ENCODE results near the gene SERTAD1. TPM values are rescaled to one million over a fixed set of nuclear protein-coding genes. Genes with fewer than 3 reads are reported as not detected.
"Not testable (repeated sequence)": the region's sequence is repeated elsewhere in the genome, so short reads cannot be mapped to it uniquely, and the experiment has no call there.

Gene SERTAD1
- total RNA-seq, 1 donor from 2014 or later = 8.9 TPM

- DNase-seq (ENCODE audit: low spot score) = no peak
Observed at GRCh38 chr19:40422748-40423566, 2.8 kb downstream of the SERTAD1 start.

- no peak for DNase-seq (ENCODE audit: low spot score)
Observed at GRCh38 chr19:40421993-40422747, 3.6 kb downstream of the SERTAD1 start.

GRCh38 chr19:40420766-40421765 is 4.7 kb downstream of the SERTAD1 start:
- DNase-seq (ENCODE audit: low spot score) = peak; percentile 95

- no peak for DNase-seq (ENCODE audit: low spot score)
Observed at GRCh38 chr19:40420451-40420765, 5.4 kb downstream of the SERTAD1 start.

GRCh38 chr19:40419780-40420179 is 6.0 kb downstream of the SERTAD1 start:
- DNase-seq (ENCODE audit: low spot score) = no peak

DNA sequence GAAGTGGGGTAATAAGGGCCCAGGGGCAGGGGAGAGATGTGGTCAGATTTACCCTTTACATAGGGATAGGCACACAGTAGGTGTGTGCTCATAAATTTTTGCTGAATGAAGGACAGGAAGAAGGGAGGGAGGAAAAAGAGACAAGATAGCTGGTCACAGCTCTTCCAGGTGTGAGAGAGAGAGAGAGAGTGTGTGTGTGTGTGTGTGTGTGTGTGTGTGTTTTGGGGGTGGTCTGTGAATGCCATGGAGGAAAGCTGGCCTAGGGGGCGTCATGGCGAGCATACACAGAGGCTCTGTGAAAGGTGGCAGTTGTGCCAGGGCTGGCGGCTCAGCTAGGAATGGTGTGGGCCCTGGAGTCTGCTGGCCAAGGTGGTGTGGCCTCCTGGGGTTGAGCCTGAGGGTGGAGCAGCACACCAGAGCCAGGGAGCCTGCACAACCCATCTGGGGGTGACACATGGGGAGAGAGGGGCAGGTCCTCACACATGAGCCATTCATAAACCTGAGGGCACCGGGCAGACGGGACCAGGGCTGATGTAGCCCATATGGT is 6.7 kb downstream of the SERTAD1 start:
- DNase-seq (ENCODE audit: low spot score) = no peak

GRCh38 chr19:40418040-40418439 is 7.8 kb downstream of the SERTAD1 start:
- DNase-seq (ENCODE audit: low spot score) = no peak

- DNase-seq (ENCODE audit: low spot score) = no peak
Observed at GRCh38 chr19:40417643-40417981, 8.2 kb downstream of the SERTAD1 start.

GRCh38 chr19:40416918-40417642 is 8.7 kb downstream of the SERTAD1 start:
- DNase-seq (ENCODE audit: low spot score) = no peak

GRCh38 chr19:40415768-40416167 is 10.0 kb downstream of the SERTAD1 start:
- no peak for DNase-seq (ENCODE audit: low spot score)

DNA sequence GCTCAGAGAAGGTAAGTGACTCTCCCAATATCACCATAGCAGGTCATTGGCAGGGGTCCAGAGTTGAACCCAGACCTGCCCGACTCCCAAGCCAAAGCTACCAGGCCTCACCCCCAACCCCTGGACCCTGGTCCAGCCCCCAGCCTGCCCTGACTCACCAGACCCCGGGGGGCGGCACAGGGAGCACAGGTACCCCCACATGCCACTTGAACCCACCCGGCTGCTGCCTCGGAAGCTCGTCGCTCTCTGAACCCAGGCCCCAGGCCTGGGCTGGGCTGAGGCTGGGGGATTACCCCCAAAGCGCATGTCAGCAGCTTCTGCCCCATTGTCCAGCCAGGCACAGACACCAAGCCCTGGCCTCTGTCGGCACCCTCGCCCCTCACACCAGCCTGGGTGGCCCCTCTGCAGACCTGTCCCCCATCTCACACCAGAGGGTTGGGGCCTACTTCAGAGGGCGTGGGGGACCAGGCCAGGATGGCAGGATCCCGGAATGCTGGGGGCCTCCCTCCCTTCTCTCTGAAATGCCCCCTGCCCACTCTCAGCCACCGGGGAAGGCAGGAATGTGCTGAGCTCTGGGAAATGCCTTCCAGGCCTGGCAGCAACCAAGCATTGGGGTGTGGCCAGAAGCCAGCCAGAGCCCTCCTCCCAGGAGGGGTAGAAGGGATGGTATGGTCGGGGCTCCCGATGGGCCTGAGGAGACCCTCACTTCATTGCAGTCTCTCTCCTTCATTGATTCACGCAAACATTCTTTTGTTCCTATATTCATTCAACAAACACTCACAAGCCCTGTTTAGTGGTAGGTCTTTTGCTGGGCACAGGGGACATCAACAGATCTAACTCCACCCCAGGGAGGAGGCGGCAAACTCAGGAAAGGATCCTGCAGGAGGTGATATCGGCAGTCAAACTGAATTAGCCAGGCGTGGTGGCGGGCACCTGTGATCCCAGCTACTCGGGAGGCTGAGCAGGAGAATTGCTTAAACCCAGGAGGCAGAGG is 11.0 kb downstream of the SERTAD1 start:
- DNase-seq (ENCODE audit: low spot score) = no peak

DNA sequence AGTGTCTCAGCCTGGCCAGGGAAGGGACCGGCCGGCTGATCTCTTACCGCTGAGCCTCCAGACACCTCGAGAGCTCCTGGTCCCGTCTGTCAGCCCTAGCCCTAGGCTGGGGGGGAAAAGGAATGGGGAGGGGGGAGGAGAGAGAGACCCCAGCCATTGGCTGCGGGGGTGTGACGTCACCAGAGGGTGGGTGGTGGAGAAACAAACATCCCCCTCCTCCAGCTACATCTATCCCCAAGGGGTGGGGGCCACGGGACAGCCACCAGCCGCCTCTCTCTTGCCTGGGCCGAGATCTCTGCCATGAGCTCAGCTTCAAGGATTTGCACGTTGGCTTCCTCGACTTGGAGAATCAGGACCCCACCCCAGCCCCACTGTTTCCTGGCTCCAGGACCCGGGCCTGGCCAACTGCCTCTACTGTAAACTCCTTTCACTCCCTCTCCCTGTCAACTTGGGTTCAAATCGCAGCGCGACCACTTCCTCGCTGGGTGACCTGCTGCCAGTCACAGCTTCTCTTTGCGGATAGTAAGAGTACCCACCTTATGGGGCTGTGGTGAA is 12.4 kb downstream of the SERTAD1 start, which contains the start of gene PRX:
Gene PRX (minus strand): TSS at position 88 of the 555 bp plus-strand sequence. CDS start 5,446 bp downstream, outside the sequence.
- no peak for DNase-seq (ENCODE audit: low spot score)

- DNase-seq (ENCODE audit: low spot score) = no peak
Observed at GRCh38 chr19:40412866-40413265, 12.9 kb downstream of the SERTAD1 start.

- no peak for DNase-seq (ENCODE audit: low spot score)
Observed at GRCh38 chr19:40411958-40412499, 13.8 kb downstream of the SERTAD1 start.

GRCh38 chr19:40411125-40411842 is 14.5 kb downstream of the SERTAD1 start:
- no peak for DNase-seq (ENCODE audit: low spot score)

DNA sequence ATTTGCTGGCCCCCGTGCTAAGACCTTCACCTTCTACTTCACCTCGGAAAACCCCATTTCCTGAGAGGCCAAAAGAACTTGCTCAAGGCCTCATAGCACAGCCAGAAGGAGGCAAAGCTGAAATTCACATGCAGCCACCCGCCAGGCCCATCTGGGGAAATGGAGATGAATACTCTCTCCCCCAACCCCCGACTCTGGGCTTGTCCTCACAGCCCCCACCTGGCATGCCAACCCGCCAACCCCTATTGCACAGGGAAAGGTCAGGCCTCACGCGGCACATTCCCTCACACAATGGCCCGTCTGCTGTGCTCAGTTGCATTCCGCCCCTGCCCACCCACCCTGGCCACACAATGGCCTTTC is 15.8 kb downstream of the SERTAD1 start:
- no peak for DNase-seq (ENCODE audit: low spot score)

DNA sequence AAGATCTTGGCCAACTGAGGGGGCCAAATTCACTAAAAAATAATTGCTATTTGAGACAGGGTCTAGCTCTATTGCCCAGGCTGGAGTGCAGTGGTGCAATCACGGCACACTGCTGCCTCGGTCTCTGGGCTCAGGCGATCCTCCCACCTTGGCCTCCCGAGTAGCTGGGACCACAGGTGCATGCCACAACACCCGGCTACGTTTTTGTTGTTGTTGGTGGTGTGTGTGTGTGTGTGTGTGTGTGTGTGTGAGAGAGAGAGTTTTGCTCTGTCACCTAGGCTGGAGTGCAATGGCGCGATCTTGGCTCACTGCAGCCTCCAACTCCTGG is 17.2 kb downstream of the SERTAD1 start:
- not testable (repeated sequence) for DNase-seq (ENCODE audit: low spot score)

- no peak for DNase-seq (ENCODE audit: low spot score)
Observed at GRCh38 chr19:40407714-40408597, 17.8 kb downstream of the SERTAD1 start.

Data from ureter (tissue), 1 donor.